Activated effector memory CD4-positive, alpha-beta T cell treated with Interleukin-2 at 50 U/mL for 16 hours (primary cell): ENCODE measurements around the gene BMP5.

Experiments
- DNase-seq: peaks from one replicate; pipeline ENCODE4 v3.0.0-alpha.2; 2020

Gene BMP5

DNA sequence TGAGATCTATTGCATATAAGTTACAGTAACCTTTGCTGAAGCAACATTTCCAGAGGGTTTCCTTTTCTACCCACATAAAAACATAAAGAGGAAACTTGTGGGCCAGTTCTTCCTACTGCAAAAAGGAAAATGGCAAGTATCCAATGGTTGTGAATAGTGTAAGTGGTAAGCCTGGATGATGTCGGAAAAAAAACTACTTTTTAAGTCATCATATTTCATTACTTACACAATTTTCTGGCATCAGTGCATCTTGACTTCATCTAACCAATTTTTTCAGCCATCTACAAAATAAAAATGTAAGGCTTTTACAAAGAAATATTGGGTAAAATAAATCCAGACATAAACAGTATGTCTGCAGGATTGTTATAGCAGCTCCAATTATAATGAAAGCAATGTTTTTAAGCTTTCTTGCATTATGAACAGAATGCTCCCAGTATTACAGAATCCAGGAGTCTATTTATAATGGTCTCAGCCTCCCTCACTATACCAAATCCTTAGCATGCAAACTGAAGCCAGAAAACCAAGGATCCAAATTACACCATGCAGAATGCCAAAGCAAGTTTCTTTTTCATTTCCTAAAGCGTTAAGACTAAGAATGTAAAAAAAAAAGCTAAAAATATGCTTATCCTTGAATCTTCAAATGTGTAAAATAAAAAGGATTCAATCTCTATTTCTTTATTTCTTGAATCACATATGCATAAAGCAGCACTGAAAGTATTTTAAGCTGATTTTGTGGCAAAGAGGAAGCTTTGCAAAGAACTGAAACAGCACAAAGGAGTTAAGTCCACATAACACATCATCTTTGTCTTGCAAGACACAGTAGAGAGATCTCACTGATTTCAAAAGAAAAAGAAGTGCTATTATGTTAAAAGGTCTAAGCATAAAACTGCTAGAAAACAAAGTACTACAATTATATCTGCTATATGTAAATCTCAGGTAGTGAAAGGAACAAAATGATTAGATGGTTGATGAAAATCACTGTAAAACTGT is 169.6 kb downstream of the BMP5 start:
- no peak for DNase-seq

DNA sequence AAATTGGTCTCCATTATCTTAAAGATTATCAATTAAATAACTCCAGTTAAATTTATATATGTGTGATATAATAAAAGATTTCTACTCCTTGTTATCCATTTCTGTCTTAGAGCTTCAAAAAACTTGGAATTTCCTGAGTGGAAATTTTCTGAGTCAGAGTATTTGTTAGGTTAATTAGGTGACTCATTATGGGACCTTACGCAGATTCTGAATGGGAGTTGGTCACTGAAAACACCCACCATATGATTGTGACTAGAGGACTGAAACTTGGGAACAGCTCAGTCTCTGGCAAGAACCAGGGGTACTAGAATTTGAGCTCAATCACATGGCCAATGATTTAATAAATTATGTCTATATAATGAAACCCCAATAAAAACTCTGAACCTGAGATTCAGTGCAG is 171.0 kb downstream of the BMP5 start:
- DNase-seq, result no peak
